Limb (tissue), 2 donors: Measurements from ENCODE around the gene LHB.
A peak's percentile ranks its signal among the peaks of the same experiment; 100 is the strongest.

Experiments
- DNase-seq, 2 donors: peaks; one replicate each; pipeline ENCODE4 v3.0.0-alpha.2; 2016; ENCODE audit errors: extremely low spot score in 2 of 2

The LHB gene

GRCh38 chr19:49014123-49014869 is 2.6 kb downstream of the LHB start:
- no peak for DNase-seq

- DNase-seq, result no peak
These were observed 5.7 kb downstream of the LHB start for GRCh38 chr19:49011194-49011593.

GRCh38 chr19:49010453-49010852 is 6.4 kb downstream of the LHB start:
- DNase-seq, result no peak

GRCh38 chr19:49009828-49010227 is 7.1 kb downstream of the LHB start:
- DNase-seq, result no peak

GRCh38 chr19:49006905-49007304 is 10.0 kb downstream of the LHB start:
- DNase-seq, result no peak

- DNase-seq, result no peak
These were observed 11.8 kb downstream of the LHB start for GRCh38 chr19:49004964-49005614.

GRCh38 chr19:49004133-49004532 is 12.8 kb downstream of the LHB start:
- DNase-seq, result no peak

GRCh38 chr19:48999481-49000325 is 17.2 kb downstream of the LHB start:
- DNase-seq, result peak; percentile 18 to 60

- DNase-seq, result no peak
These were observed 18.9 kb downstream of the LHB start for GRCh38 chr19:48997972-48998371.

- DNase-seq, result no peak
These were observed 22.9 kb downstream of the LHB start for GRCh38 chr19:48994035-48994386.

- peak; percentile 99 to 100 for DNase-seq
These were observed 23.5 kb downstream of the LHB start, which contains the start of the genes GYS1 and RUVBL2 for GRCh38 chr19:48993175-48994034. Gene GYS1 (minus strand): TSS chr19:48993309. CDS start chr19:48993112, 197 bp downstream. Gene RUVBL2 (plus strand): TSS chr19:48993887. CDS start chr19:48993912, 25 bp downstream.

- no peak for DNase-seq
These were observed 24.2 kb downstream of the LHB start for GRCh38 chr19:48992581-48993174.

GRCh38 chr19:48991873-48992580 is 24.9 kb downstream of the LHB start:
- peak; percentile 39 to 59 for DNase-seq

GRCh38 chr19:48991011-48991609 is 25.8 kb downstream of the LHB start:
- no peak for DNase-seq

- DNase-seq, result no peak
These were observed 26.5 kb downstream of the LHB start for GRCh38 chr19:48990400-48990799.

GRCh38 chr19:48989701-48990291 is 27.1 kb downstream of the LHB start:
- no peak for DNase-seq

- DNase-seq, result no peak
These were observed 28.0 kb downstream of the LHB start for GRCh38 chr19:48988860-48989259.

GRCh38 chr19:48988286-48988685 is 28.6 kb downstream of the LHB start:
- no peak for DNase-seq

GRCh38 chr19:48987323-48987722 is 29.6 kb downstream of the LHB start:
- no peak for DNase-seq
